WERI-Rb-1 (cell line): Measurements from ENCODE around the gene RNF141.

Experiments used
- DNase-seq: peaks from one replicate; pipeline ENCODE4 v3.0.0-alpha.2; 2020
- H3K27ac ChIP-seq: fragments of 250-450 bp; sonication (Bioruptor Pico); 2 replicates; pipeline ENCODE4 v1.5.1; 2020; ENCODE audit warnings: mild to moderate bottlenecking, moderate library complexity
- H3K27me3 ChIP-seq: fragments of 250-450 bp; sonication (Bioruptor Pico); 2 replicates; pipeline ENCODE4 v1.5.1; 2021; ENCODE audit warnings: mild to moderate bottlenecking, low read depth, moderate library complexity; ENCODE audit not compliant: insufficient read depth, severe bottlenecking
- H3K36me3 ChIP-seq: fragments of 250-450 bp; sonication (Bioruptor Pico); 2 replicates; pipeline ENCODE4 v1.5.1; 2020; ENCODE audit warnings: mild to moderate bottlenecking, moderate library complexity
- H3K4me3 ChIP-seq: 2 replicates; pipeline ENCODE4 v1.5.1; 2011; ENCODE audit warnings: low read depth, mild to moderate bottlenecking, control low read depth, low read length
- H3K9me3 ChIP-seq: fragments of 250-450 bp; sonication (Bioruptor Pico); 2 replicates; pipeline ENCODE4 v1.5.1; 2021; ENCODE audit warnings: mild to moderate bottlenecking, moderate library complexity; ENCODE audit not compliant: severe bottlenecking
- CTCF ChIP-seq: IDR thresholded peaks from 2 replicates; pipeline ENCODE4 v1.5.1; 2011; ENCODE audit warnings: low read depth, mild to moderate bottlenecking, control low read depth, inconsistent platforms, low read length

The RNF141 gene

GRCh38 chr11:10486161-10486840 lies 54.7 kb downstream of the RNF141 start:
- no peak for DNase-seq

GRCh38 chr11:10485646-10486045 lies 55.3 kb downstream of the RNF141 start:
- H3K36me3 ChIP-seq: peaks cover 88% of the 10 kb centered on the region
- no peak for TF ChIP-seq CTCF
- H3K4me3 ChIP-seq: no peak overlapping the region
- no peak overlapping the region for H3K27ac ChIP-seq
- H3K9me3 ChIP-seq: no peaks in the 10 kb centered on the region
- no peaks in the 10 kb centered on the region for H3K27me3 ChIP-seq
- DNase-seq: no peak

More at GRCh38 chr11:10486161-10486840, 54.7 kb downstream of the RNF141 start:
- Histone ChIP-seq H3K27ac (no peak overlapping the region), H3K36me3 (peaks cover 88% of the 10 kb centered on the region), H3K9me3 (no peaks in the 10 kb centered on the region), H3K4me3 (no peak overlapping the region), H3K27me3 (no peaks in the 10 kb centered on the region)
- TF ChIP-seq CTCF: no peak

DNA sequence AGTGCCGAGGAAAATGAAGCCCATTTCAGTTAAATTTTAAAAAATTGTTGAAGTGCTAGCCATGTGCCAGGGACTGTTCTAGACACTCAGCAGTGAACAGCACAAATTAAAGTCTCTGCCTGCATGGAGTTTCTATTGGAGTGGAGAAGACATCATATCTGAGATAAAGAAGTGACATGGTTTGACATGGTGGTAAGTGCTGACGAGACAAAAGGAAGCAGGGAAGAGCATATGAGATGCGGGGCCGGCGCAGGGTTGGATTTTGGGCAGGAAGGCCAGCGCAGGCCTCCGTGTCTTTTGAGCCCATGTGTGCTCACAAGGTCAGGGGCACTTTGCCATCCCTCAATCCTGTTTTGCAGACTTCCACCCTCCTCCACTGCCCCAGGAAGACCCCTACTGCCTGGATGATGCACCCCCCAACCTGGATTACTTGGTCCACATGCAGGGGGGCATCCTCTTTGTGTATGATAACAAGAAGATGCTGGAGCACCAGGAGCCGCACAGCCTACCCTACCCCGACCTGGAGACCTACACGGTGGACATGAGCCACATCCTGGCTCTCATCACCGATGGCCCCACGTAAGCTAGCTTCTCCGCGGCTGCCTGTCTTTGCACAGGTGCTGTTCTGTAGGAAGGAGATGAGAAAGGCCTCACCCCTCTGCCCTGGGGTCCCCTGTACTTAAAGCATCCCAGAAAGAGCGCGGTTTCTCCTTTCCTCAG lies 56.4 kb downstream of the RNF141 start:
- TF ChIP-seq CTCF: no peak
- H3K36me3 ChIP-seq: peaks cover 89% of the 10 kb centered on the region

DNA sequence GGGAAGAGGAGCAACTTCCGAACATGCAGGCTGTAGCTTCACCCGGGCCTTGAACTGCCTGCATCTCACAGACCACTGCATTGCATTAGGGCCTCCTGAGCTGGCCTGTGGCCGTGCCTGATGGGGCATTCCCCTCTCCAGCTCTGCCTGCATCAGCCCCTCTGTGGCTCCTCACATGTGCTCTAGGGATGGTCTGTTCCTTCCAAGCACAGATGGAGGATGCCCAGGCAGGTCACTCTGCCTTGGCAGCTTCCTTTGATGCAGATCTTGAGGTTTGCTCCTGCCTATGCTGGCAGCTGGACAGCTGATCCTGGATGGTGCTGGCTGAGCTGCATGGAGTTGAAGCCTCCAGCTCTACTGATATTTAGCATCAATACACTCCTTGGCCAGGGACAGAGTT lies 57.4 kb downstream of the RNF141 start:
- Histone ChIP-seq H3K27me3 (no peaks in the 10 kb centered on the region), H3K9me3 (no peaks in the 10 kb centered on the region), H3K4me3 (no peak overlapping the region), H3K27ac (no peak overlapping the region), H3K36me3 (peaks cover 92% of the 10 kb centered on the region)
- TF ChIP-seq CTCF: no peak
- DNase-seq: no peak

More for the DNA sequence above, 56.4 kb downstream of the RNF141 start:
- no peak for DNase-seq
- Histone ChIP-seq H3K27me3 (no peaks in the 10 kb centered on the region), H3K9me3 (no peaks in the 10 kb centered on the region), H3K27ac (no peak overlapping the region), H3K4me3 (no peak overlapping the region)

- no peak for DNase-seq
- Histone ChIP-seq H3K9me3 (no peaks in the 10 kb centered on the region), H3K36me3 (peaks cover 94% of the 10 kb centered on the region)
These were observed 57.8 kb downstream of the RNF141 start for GRCh38 chr11:10483174-10483573.

More at GRCh38 chr11:10483174-10483573, 57.8 kb downstream of the RNF141 start:
- no peak overlapping the region for H3K4me3 ChIP-seq
- H3K27me3 ChIP-seq: no peaks in the 10 kb centered on the region
- no peak for TF ChIP-seq CTCF
- no peak overlapping the region for H3K27ac ChIP-seq
